ENCODE measurements around the gene KCNK1.
"Not testable (repeated sequence)": the region's sequence is repeated elsewhere in the genome, so short reads cannot be mapped to it uniquely, and the experiment has no call there.

The KCNK1 gene

DNA sequence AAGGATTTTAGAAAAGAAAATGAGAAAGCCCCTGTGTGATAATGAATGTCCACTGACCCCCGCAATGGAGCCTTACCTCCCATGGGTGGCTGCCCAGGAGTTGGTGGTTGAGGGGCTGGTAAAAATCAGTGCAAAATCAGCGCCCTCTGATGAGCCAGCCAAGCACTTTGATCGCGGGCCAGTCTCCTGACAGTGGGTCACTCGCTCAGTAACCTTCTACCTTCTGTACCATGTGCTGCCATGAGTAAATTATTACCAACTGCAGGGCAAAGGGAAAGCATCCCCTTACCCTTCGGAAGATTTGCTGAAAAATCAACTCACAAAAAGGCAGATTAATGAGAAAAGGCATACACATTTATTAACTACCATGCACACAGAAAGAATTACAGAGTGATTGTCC is 58.8 kb downstream of the KCNK1 start:
- DNase-seq = no peak
- no peak overlapping the region for H3K27ac ChIP-seq (ENCODE audit: insufficient read depth, low read length, poor library complexity, severe bottlenecking)
- no peaks in the 10 kb centered on the region for H3K9me3 ChIP-seq (ENCODE audit: control insufficient read depth, low read length)
- no peaks in the 10 kb centered on the region for H3K4me1 ChIP-seq (ENCODE audit: control insufficient read depth, insufficient read depth, low read length, poor library complexity, severe bottlenecking)
- H3K27me3 ChIP-seq (replicated peaks; ENCODE audit: control insufficient read depth, insufficient read depth, low read length, poor library complexity, severe bottlenecking) = no peaks in the 10 kb centered on the region
- no peaks in the 10 kb centered on the region for H3K36me3 ChIP-seq (ENCODE audit: control insufficient read depth, insufficient read depth, low read length)
- no peak overlapping the region for H3K4me3 ChIP-seq (ENCODE audit: insufficient read depth, low read depth, low read length, poor library complexity, severe bottlenecking)

GRCh38 chr1:233673261-233673946 is 59.5 kb downstream of the KCNK1 start:
- Histone ChIP-seq H3K36me3 (ENCODE audit: control insufficient read depth, insufficient read depth, low read length) (no peaks in the 10 kb centered on the region), H3K27ac (ENCODE audit: insufficient read depth, low read length, poor library complexity, severe bottlenecking) (no peak overlapping the region), H3K4me3 (ENCODE audit: insufficient read depth, low read depth, low read length, poor library complexity, severe bottlenecking) (no peak overlapping the region), H3K4me1 (ENCODE audit: control insufficient read depth, insufficient read depth, low read length, poor library complexity, severe bottlenecking) (no peaks in the 10 kb centered on the region), H3K9me3 (ENCODE audit: control insufficient read depth, low read length) (no peaks in the 10 kb centered on the region), H3K27me3 (replicated peaks; ENCODE audit: control insufficient read depth, insufficient read depth, low read length, poor library complexity, severe bottlenecking) (no peaks in the 10 kb centered on the region)
- no peak for DNase-seq

- Histone ChIP-seq H3K9me3 (ENCODE audit: control insufficient read depth, low read length) (no peaks in the 10 kb centered on the region), H3K4me1 (ENCODE audit: control insufficient read depth, insufficient read depth, low read length, poor library complexity, severe bottlenecking) (no peaks in the 10 kb centered on the region), H3K4me3 (ENCODE audit: insufficient read depth, low read depth, low read length, poor library complexity, severe bottlenecking) (no peak overlapping the region), H3K27ac (ENCODE audit: insufficient read depth, low read length, poor library complexity, severe bottlenecking) (no peak overlapping the region), H3K27me3 (replicated peaks; ENCODE audit: control insufficient read depth, insufficient read depth, low read length, poor library complexity, severe bottlenecking) (no peaks in the 10 kb centered on the region), H3K36me3 (ENCODE audit: control insufficient read depth, insufficient read depth, low read length) (no peaks in the 10 kb centered on the region)
- no peak for DNase-seq
Observed at GRCh38 chr1:233673947-233674431, 60.1 kb downstream of the KCNK1 start.

- Histone ChIP-seq H3K36me3 (ENCODE audit: control insufficient read depth, insufficient read depth, low read length) (no peaks in the 10 kb centered on the region), H3K9me3 (ENCODE audit: control insufficient read depth, low read length) (no peaks in the 10 kb centered on the region)
- DNase-seq = no peak
Observed at GRCh38 chr1:233675446-233675845, 61.5 kb downstream of the KCNK1 start.

GRCh38 chr1:233675893-233676292 is 62.0 kb downstream of the KCNK1 start:
- Histone ChIP-seq H3K4me3 (ENCODE audit: insufficient read depth, low read depth, low read length, poor library complexity, severe bottlenecking) (no peak overlapping the region), H3K4me1 (ENCODE audit: control insufficient read depth, insufficient read depth, low read length, poor library complexity, severe bottlenecking) (no peaks in the 10 kb centered on the region), H3K27ac (ENCODE audit: insufficient read depth, low read length, poor library complexity, severe bottlenecking) (no peak overlapping the region), H3K27me3 (replicated peaks; ENCODE audit: control insufficient read depth, insufficient read depth, low read length, poor library complexity, severe bottlenecking) (no peaks in the 10 kb centered on the region), H3K36me3 (ENCODE audit: control insufficient read depth, insufficient read depth, low read length) (no peaks in the 10 kb centered on the region), H3K9me3 (ENCODE audit: control insufficient read depth, low read length) (no peaks in the 10 kb centered on the region)
- DNase-seq = no peak

More at GRCh38 chr1:233675446-233675845, 61.5 kb downstream of the KCNK1 start:
- H3K4me3 ChIP-seq (ENCODE audit: insufficient read depth, low read depth, low read length, poor library complexity, severe bottlenecking) = no peak overlapping the region
- H3K27me3 ChIP-seq (replicated peaks; ENCODE audit: control insufficient read depth, insufficient read depth, low read length, poor library complexity, severe bottlenecking) = no peaks in the 10 kb centered on the region
- no peak overlapping the region for H3K27ac ChIP-seq (ENCODE audit: insufficient read depth, low read length, poor library complexity, severe bottlenecking)
- no peaks in the 10 kb centered on the region for H3K4me1 ChIP-seq (ENCODE audit: control insufficient read depth, insufficient read depth, low read length, poor library complexity, severe bottlenecking)

DNA sequence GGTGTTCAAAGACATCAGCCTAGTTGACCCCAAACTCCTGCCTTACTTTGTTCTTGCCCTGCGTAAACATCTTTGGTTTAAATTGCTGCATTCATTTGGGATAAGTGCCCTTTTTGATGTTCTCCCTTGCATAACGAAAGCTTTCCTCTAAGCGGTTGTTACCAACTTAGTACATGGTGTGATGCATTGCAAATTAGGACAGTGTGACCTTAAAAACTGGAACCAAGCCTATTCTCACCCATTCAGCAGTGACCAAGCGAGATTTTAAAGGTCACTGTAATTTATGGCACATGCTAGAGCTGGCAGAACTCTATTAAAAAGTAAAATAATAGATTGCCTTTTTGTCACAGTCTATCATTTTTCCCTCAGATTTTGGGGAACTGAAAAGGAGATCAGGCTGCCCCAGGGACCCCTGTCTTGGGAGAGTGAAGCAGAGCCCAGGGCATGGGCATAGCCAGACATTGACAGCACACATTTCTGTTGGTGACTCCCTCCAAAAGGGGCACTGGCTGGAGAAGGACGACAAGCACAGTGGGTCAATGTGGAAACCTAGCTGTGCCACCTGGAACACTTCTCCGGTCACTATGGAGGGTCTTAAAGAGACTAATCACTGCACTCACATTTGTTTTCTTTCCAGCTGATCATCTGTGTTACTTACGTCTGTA is 63.9 kb downstream of the KCNK1 start:
- no peaks in the 10 kb centered on the region for H3K4me1 ChIP-seq (ENCODE audit: control insufficient read depth, insufficient read depth, low read length, poor library complexity, severe bottlenecking)

GRCh38 chr1:233679030-233679429 is 65.1 kb downstream of the KCNK1 start:
- Histone ChIP-seq H3K27ac (ENCODE audit: insufficient read depth, low read length, poor library complexity, severe bottlenecking) (no peak overlapping the region), H3K9me3 (ENCODE audit: control insufficient read depth, low read length) (no peaks in the 10 kb centered on the region), H3K27me3 (replicated peaks; ENCODE audit: control insufficient read depth, insufficient read depth, low read length, poor library complexity, severe bottlenecking) (no peaks in the 10 kb centered on the region), H3K4me3 (ENCODE audit: insufficient read depth, low read depth, low read length, poor library complexity, severe bottlenecking) (no peak overlapping the region), H3K4me1 (ENCODE audit: control insufficient read depth, insufficient read depth, low read length, poor library complexity, severe bottlenecking) (no peaks in the 10 kb centered on the region), H3K36me3 (ENCODE audit: control insufficient read depth, insufficient read depth, low read length) (no peaks in the 10 kb centered on the region)
- no peak for DNase-seq

More for the DNA sequence above, 63.9 kb downstream of the KCNK1 start:
- no peak overlapping the region for H3K27ac ChIP-seq (ENCODE audit: insufficient read depth, low read length, poor library complexity, severe bottlenecking)
- DNase-seq = no peak
- no peaks in the 10 kb centered on the region for H3K36me3 ChIP-seq (ENCODE audit: control insufficient read depth, insufficient read depth, low read length)
- H3K4me3 ChIP-seq (ENCODE audit: insufficient read depth, low read depth, low read length, poor library complexity, severe bottlenecking) = no peak overlapping the region
- no peaks in the 10 kb centered on the region for H3K9me3 ChIP-seq (ENCODE audit: control insufficient read depth, low read length)
- no peaks in the 10 kb centered on the region for H3K27me3 ChIP-seq (replicated peaks; ENCODE audit: control insufficient read depth, insufficient read depth, low read length, poor library complexity, severe bottlenecking)

DNA sequence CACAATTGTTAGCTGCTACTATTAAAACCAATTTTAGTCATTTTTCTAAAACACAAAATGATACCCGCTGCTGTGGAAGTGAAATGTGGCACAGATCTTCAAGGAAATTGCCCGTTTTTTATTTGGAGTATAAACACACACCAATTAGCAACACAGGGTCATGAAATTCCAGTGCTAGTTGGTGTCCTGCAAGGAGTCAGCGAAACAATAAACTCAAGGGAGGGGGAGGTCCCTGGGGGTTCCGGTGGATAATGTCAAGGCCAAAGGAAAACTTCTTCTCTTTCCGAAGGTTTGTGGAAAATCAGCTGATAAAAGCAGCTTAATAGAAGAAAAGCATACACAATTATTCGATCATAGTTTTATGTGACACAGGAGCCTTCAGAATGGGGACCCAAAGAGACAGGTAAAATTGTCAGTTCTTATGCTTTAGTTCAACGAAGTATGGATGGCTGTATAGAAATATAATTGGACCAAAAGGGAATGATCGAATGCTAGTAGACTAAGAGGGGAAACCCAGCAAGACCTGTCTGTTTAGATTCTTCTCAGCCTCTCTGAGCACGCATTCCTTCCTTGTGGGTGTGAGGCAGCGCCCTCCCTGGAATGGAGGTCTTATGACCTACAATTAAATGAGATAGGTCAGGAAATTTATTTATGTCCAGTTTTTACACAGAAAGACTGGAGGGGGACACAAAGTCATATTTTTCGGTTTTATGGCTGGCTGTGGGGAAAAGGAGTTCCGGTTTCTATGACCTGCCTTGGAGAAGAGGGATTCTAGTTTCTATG is 65.9 kb downstream of the KCNK1 start:
- H3K9me3 ChIP-seq (ENCODE audit: control insufficient read depth, low read length) = no peaks in the 10 kb centered on the region
- no peaks in the 10 kb centered on the region for H3K36me3 ChIP-seq (ENCODE audit: control insufficient read depth, insufficient read depth, low read length)
- H3K4me1 ChIP-seq (ENCODE audit: control insufficient read depth, insufficient read depth, low read length, poor library complexity, severe bottlenecking) = no peaks in the 10 kb centered on the region
- no peak overlapping the region for H3K4me3 ChIP-seq (ENCODE audit: insufficient read depth, low read depth, low read length, poor library complexity, severe bottlenecking)
- H3K27me3 ChIP-seq (replicated peaks; ENCODE audit: control insufficient read depth, insufficient read depth, low read length, poor library complexity, severe bottlenecking) = no peaks in the 10 kb centered on the region
- no peak for DNase-seq
- no peak overlapping the region for H3K27ac ChIP-seq (ENCODE audit: insufficient read depth, low read length, poor library complexity, severe bottlenecking)

DNA sequence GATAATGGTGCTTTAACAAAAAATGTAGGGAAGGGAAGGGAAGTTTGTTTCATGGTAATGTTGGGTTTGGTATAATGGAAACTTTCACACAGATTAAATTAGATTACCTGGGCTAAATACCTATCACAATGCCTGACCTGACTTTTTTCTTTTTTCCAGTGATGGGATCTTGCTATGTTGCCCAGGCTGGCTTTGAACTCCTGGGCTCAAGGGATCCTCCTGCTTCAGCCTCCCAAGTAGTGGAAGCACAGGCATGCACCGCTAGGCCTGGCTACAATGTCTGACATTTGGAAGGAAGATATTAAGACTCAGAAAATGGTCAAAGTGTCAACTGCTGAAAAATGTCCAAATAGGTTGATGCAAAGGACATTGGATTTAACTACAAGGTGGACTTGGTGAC is 67.4 kb downstream of the KCNK1 start:
- Histone ChIP-seq H3K27me3 (replicated peaks; ENCODE audit: control insufficient read depth, insufficient read depth, low read length, poor library complexity, severe bottlenecking) (no peaks in the 10 kb centered on the region), H3K4me3 (ENCODE audit: insufficient read depth, low read depth, low read length, poor library complexity, severe bottlenecking) (no peak overlapping the region), H3K9me3 (ENCODE audit: control insufficient read depth, low read length) (no peaks in the 10 kb centered on the region), H3K36me3 (ENCODE audit: control insufficient read depth, insufficient read depth, low read length) (no peaks in the 10 kb centered on the region), H3K27ac (ENCODE audit: insufficient read depth, low read length, poor library complexity, severe bottlenecking) (no peak overlapping the region), H3K4me1 (ENCODE audit: control insufficient read depth, insufficient read depth, low read length, poor library complexity, severe bottlenecking) (no peaks in the 10 kb centered on the region)
- DNase-seq = no peak

GRCh38 chr1:233686653-233687052 is 72.7 kb downstream of the KCNK1 start:
- DNase-seq; H3K36me3 ChIP-seq (ENCODE audit: control insufficient read depth, insufficient read depth, low read length); H3K4me1 ChIP-seq (ENCODE audit: control insufficient read depth, insufficient read depth, low read length, poor library complexity, severe bottlenecking); H3K27me3 ChIP-seq (replicated peaks; ENCODE audit: control insufficient read depth, insufficient read depth, low read length, poor library complexity, severe bottlenecking); H3K27ac ChIP-seq (ENCODE audit: insufficient read depth, low read length, poor library complexity, severe bottlenecking); H3K4me3 ChIP-seq (ENCODE audit: insufficient read depth, low read depth, low read length, poor library complexity, severe bottlenecking); H3K9me3 ChIP-seq (ENCODE audit: control insufficient read depth, low read length): not testable (repeated sequence)
